HepG2 (cell line): Measurements from ENCODE around the gene CA10. TPM values are rescaled to one million over a fixed set of nuclear protein-coding genes. Genes with fewer than 3 reads are reported as not detected.

Experiments
- ATAC-seq: fragments of 200-7000 bp; cut with Tn5 transposase; 3 replicates; pipeline ENCODE4 v1.9.1; 2020; ENCODE audit warnings: mild to moderate bottlenecking, moderate library complexity
- BruUV-seq: library from RNA; stranded (reverse); fragments of 400-500 nt; replicated peaks from 2 replicates; lab custom pipeline; 2021; lab: Mats Ljungman, UMichigan
- CTCF ChIA-PET: fragments of 300-600 bp; formaldehyde crosslinking; extraction: SDS; loops from one replicate; lab custom pipeline; 2021; ENCODE audit warnings: low total read pairs, inconsistent platforms, low intra/inter-chr PET ratio; lab: Yijun Ruan, JAX
- POLR2A ChIA-PET: fragments of 350-600 bp; sonication (Branson Sonifier 250); formaldehyde crosslinking; loops from one replicate; lab custom pipeline; 2020; ENCODE audit warnings: antibody characterized with exemption, inconsistent platforms; lab: Yijun Ruan, JAX
- DNase-seq: peaks from one replicate; pipeline ENCODE4 v3.0.0-alpha.2; 2015; ENCODE audit warnings: low spot score
- FAIRE-seq: peaks from 3 replicates; lab custom pipeline; 2011; peaks lifted over from hg19 to GRCh38; lab: Jason Lieb, UNC
- H2AFZ ChIP-seq: one replicate; pipeline ENCODE4 v1.6.1; 2011; ENCODE audit warnings: low read length, inconsistent platforms
- H3K27ac ChIP-seq: fragments of 300-600 bp; 3 replicates; pipeline ENCODE4 v1.8.0; 2011; ENCODE audit warnings: mixed run types, mild to moderate bottlenecking, mixed read lengths, low read length, inconsistent platforms; ENCODE audit not compliant: insufficient read depth; ENCODE audit errors: extremely low read length
- H3K27me3 ChIP-seq, 2 experiments: fragments of 200-600 bp in 1 of 2; 2 replicates in 1 of 2; 3 replicates in 1 of 2; pipeline versions ENCODE4 v1.6.0 to v1.8.0; 2011; ENCODE audit warnings: low read length in 2 of 2, mild to moderate bottlenecking in 2 of 2, moderate library complexity in 2 of 2, inconsistent platforms in 1 of 2; ENCODE audit not compliant: insufficient read depth in 2 of 2, control insufficient read depth in 1 of 2
- H3K36me3 ChIP-seq, 2 experiments: fragments of 200-600 bp in 1 of 2; replicated peaks in 1 of 2; 2 replicates in 1 of 2; 3 replicates in 1 of 2; pipeline versions ENCODE4 v1.5.1 to v1.8.0; 2011; ENCODE audit warnings: low read length in 2 of 2, inconsistent platforms in 1 of 2; ENCODE audit not compliant: insufficient read depth in 2 of 2, control insufficient read depth in 1 of 2
- H3K4me1 ChIP-seq: 2 replicates; pipeline ENCODE4 v1.5.1; 2012; ENCODE audit warnings: low read length, inconsistent platforms; ENCODE audit not compliant: insufficient read depth
- H3K4me2 ChIP-seq: 2 replicates; pipeline ENCODE4 v1.6.0; 2011; ENCODE audit warnings: low read depth, low read length, inconsistent platforms
- H3K4me3 ChIP-seq, 3 experiments: fragments of 200-600 bp in 1 of 3; sonication (generic), shearing (Covaris generic) in 1 of 3; replicated peaks in 1 of 3; 2 replicates each; pipeline ENCODE4 v1.5.1; 2011 to 2016; ENCODE audit warnings: low read length in 3 of 3, inconsistent platforms in 2 of 3, low read depth in 2 of 3, mild to moderate bottlenecking in 2 of 3, control low read depth in 1 of 3, mixed read lengths in 1 of 3; ENCODE audit not compliant: insufficient read depth in 1 of 3
- H3K79me2 ChIP-seq: one replicate; pipeline ENCODE4 v1.6.1; 2011; ENCODE audit warnings: low read length, inconsistent platforms; ENCODE audit not compliant: insufficient read depth
- H3K9ac ChIP-seq: 2 replicates; pipeline ENCODE4 v1.6.0; 2011; ENCODE audit warnings: mild to moderate bottlenecking, low read depth, low read length, inconsistent platforms; ENCODE audit not compliant: insufficient read depth
- H3K9me3 ChIP-seq: 2 replicates; pipeline ENCODE4 v1.5.1; 2012; ENCODE audit warnings: mild to moderate bottlenecking, low read length
- H4K20me1 ChIP-seq: 2 replicates; pipeline ENCODE4 v1.6.0; 2011; ENCODE audit warnings: inconsistent platforms, mild to moderate bottlenecking, low read length, moderate library complexity; ENCODE audit not compliant: insufficient read depth
- HNRNPUL1 ChIP-seq: fragments of 200-400 bp; formaldehyde crosslinking; IDR thresholded peaks from 2 replicates; pipeline ENCODE4 v1.6.1; 2017; ENCODE audit warnings: low read depth, mild to moderate bottlenecking, low read length, moderate library complexity
- SRSF9 ChIP-seq: fragments of 200-400 bp; formaldehyde crosslinking; IDR thresholded peaks from 2 replicates; pipeline ENCODE4 v1.6.1; 2018; ENCODE audit warnings: borderline replicate concordance, mild to moderate bottlenecking, low read depth, low read length; ENCODE audit not compliant: insufficient read depth, poor library complexity, severe bottlenecking
- TAF15 ChIP-seq: fragments of 200-400 bp; formaldehyde crosslinking; IDR thresholded peaks from one replicate; pipeline ENCODE4 v1.6.1; 2018; ENCODE audit warnings: mild to moderate bottlenecking, low read depth, low read length; ENCODE audit not compliant: poor library complexity, severe bottlenecking
- TEAD3 ChIP-seq: optimal IDR thresholded peaks from 2 replicates; pipeline ENCODE3; 2016; ENCODE audit warnings: borderline replicate concordance
- ZNF430 ChIP-seq: sonication (generic); formaldehyde crosslinking; IDR thresholded peaks from 2 replicates; pipeline ENCODE4 v1.9.0; 2021; ENCODE audit warnings: mild to moderate bottlenecking, missing genetic modification reagents
- ZNF563 ChIP-seq: sonication (generic); formaldehyde crosslinking; IDR thresholded peaks from 2 replicates; pipeline ENCODE4 v1.8.0; 2022; ENCODE audit warnings: mild to moderate bottlenecking, moderate library complexity, missing genetic modification reagents
- WGBS: methylation state at CpG from one replicate; pipeline ENCODE4 v1.1.6; 2017; ENCODE audit warnings: low lambda C conversion rate; 5-methylcytosine and 5-hydroxymethylcytosine counted together
- in situ Hi-C: cut with HindIII; loops from 2 replicates; pipeline ENCODE4 v1.10.0; 2017; ENCODE audit warnings: low pct_unique_long_range_greater_than_20kb; ENCODE audit not compliant: extremely low pct_ligation_motif_present
- intact Hi-C: fragments of 100-400 bp; cut with micrococcal nuclease; formaldehyde crosslinking; loops from one replicate; pipeline ENCODE4 v1.10.0; 2022; ENCODE audit not compliant: unreplicated experiment
- polyA plus RNA-seq, 8 experiments: library from polyadenylated mRNA; depleted of rRNA in 3 of 8; stranded (reverse) in 7 of 8; unstranded in 1 of 8; fragments of >200 nt; fragmentation: Illumina TruSeq in 4 of 8; extraction: Trizol in 4 of 8; gene quantifications; 2 replicates each; pipeline versions ENCODE4 v1.2.1 to v1.2.3, GENCODE V29; 2011 to 2016; ENCODE audit warnings: low read depth in 4 of 8, missing spikeins in 1 of 8, mixed read lengths in 1 of 8; ENCODE audit not compliant: insufficient read depth in 1 of 8
- total RNA-seq, 5 experiments: library from RNA; depleted of rRNA; stranded (reverse); fragments of >200 nt; fragmentation: Illumina TruSeq; extraction: Trizol; gene quantifications; 2 replicates each; pipeline ENCODE4 v1.2.3, GENCODE V29; 2016; ENCODE audit warnings: low read depth in 1 of 5
- TF ChIP-seq, protein P1 (sequence below): sonication (generic); formaldehyde crosslinking; IDR thresholded peaks from 2 replicates; pipeline ENCODE4 v1.4.0; 2020; ENCODE audit warnings: low read depth, mild to moderate bottlenecking, missing genetic modification reagents

Gene CA10
- total and polyA plus RNA-seq, 2 of the 13 experiments (the other 11 are each of a cell fraction or from before 2014, with no cell fraction given): not detected

DNA sequence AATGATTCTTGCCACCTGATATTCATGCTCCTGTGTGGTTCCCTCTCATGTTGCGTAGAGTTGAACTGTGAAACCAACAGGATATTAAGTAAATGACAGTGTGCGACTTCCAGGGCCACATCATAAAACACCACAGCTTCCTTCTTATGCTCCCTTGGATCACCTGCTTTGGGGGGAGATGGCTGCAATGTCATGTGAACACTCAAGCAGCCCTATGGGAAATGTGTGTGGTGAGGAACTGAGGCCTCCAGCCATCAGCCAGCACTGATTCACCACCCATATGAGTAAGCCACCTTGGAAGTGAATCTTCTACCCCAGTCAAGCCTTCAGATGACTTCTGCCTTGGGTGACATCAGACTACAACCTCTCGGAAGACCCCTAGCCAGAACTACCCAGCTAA, 470.6 kb downstream of the CA10 start:
- Histone ChIP-seq H3K27ac (no peak overlapping the region), H3K4me3 (no peak overlapping the region), H2AFZ (no peak overlapping the region), H3K4me2 (no peak overlapping the region), H3K9me3 (no peaks in the 10 kb centered on the region), H3K27me3 (0 out of 5 replicates have a peak, but pooled peaks cover 0 to 3% of the 10 kb centered on the region in 2 experiments), H3K36me3 (no peaks in the 10 kb centered on the region), H3K79me2 (no peaks in the 10 kb centered on the region), H3K9ac (no peak overlapping the region), H4K20me1 (no peaks in the 10 kb centered on the region), H3K4me1 (no peaks in the 10 kb centered on the region)
- ChIA-PET POLR2A (no interaction called here), CTCF (no interaction called here)
- DNase-seq (no peak), FAIRE-seq (no peak), ATAC-seq (no peak)
- in situ Hi-C loops (no loop called here), intact Hi-C loops (no loop called here)
- 62% methylated on average over 3 of the region's 3 CpGs for WGBS
- TF ChIP-seq ZNF430 (CRISPR knock-in tag): no peak
- BruUV-seq: no TSS peak

DNA sequence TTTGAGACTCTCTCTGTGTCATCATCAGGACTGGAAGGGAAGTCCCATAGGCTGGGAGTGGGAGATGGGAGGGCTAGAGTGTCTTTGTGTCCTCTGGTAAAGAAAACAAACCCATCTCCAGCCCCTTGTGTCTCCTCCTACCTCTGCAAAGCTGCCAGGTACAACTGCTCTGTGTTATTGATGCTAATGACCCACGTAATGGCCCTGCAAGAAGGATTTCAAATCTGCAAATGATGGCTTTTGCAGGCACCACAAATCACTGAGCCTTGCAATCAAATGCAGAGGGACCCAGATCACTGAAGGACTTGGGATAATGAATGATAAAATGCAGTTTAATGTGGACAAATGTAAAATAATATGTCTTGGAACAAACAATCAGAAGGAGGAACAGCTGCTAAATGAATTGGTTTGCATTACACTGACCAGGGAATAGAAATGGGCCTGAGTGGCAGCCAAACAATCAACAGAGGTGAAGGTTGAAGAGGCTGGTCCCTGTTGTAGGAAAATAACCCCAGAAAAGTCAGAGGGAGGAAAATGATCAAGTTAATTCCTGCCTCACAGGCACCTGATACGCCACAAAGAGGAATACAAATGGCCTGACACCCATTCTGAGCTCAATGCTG, 473.1 kb downstream of the CA10 start:
- H3K79me2 ChIP-seq: no peaks in the 10 kb centered on the region
- TF ChIP-seq, protein P1, sequence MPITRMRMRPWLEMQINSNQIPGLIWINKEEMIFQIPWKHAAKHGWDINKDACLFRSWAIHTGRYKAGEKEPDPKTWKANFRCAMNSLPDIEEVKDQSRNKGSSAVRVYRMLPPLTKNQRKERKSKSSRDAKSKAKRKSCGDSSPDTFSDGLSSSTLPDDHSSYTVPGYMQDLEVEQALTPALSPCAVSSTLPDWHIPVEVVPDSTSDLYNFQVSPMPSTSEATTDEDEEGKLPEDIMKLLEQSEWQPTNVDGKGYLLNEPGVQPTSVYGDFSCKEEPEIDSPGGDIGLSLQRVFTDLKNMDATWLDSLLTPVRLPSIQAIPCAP (CRISPR knock-in tag): no peak
- TF ChIP-seq HNRNPUL1 (no peak), SRSF9 (no peak), TAF15 (no peak), TEAD3 (CRISPR knock-in tag) (no peak), ZNF563 (CRISPR knock-in tag) (no peak)
- ATAC-seq: no peak
- H3K27me3 ChIP-seq: 0 out of 5 replicates have a peak, but pooled peaks cover 0 to 3% of the 10 kb centered on the region in 2 experiments
- intact Hi-C loops: no loop called here
- 11% methylated on average over 2 of the region's 2 CpGs for WGBS
- no peak overlapping the region for H3K27ac ChIP-seq
- no peak overlapping the region for H2AFZ ChIP-seq
- POLR2A ChIA-PET: no interaction called here
- H3K36me3 ChIP-seq: no peaks in the 10 kb centered on the region
- no peaks in the 10 kb centered on the region for H4K20me1 ChIP-seq
- BruUV-seq: no TSS peak
- no peak overlapping the region for H3K4me2 ChIP-seq
- in situ Hi-C loops: no loop called here
- H3K9me3 ChIP-seq: no peaks in the 10 kb centered on the region
- DNase-seq: no peak
- H3K9ac ChIP-seq: no peak overlapping the region
- FAIRE-seq: no peak
- H3K4me1 ChIP-seq: no peaks in the 10 kb centered on the region
- CTCF ChIA-PET: no interaction called here
- H3K4me3 ChIP-seq: no peak overlapping the region
